ENCODE data around the gene EPN3. TPM values are rescaled to one million over a fixed set of nuclear protein-coding genes. Genes with fewer than 3 reads are reported as not detected.

Gene EPN3
- polyA plus RNA-seq, 1 experiment, result not detected

GRCh38 chr17:50558581-50558940 lies 26.0 kb downstream of the EPN3 start:
- DNase-seq (ENCODE audit: low read depth), result no peak
- peaks cover 8% of the 10 kb centered on the region for H3K36me3 ChIP-seq (ENCODE audit: control insufficient read depth, insufficient read depth, low read length)
- CTCF ChIA-PET, result interaction anchor here (1.0 to 5.3 kb wide), 3 partner anchors 7 to 72 kb away, joined by 3 to 41 read pairs (median 13); no protein-coding TSS in a partner anchor
- no peak for TF ChIP-seq CTCF (IDR thresholded peaks at IDR 0.05; ENCODE audit: insufficient read depth, low read depth, low read length)
- peaks cover 38% of the 10 kb centered on the region for H3K27me3 ChIP-seq (ENCODE audit: control insufficient read depth, insufficient read depth, low read length)
- H3K4me3 ChIP-seq (ENCODE audit: low read depth, low read length), result no peak overlapping the region
- POLR2A ChIA-PET, result no interaction called here

- no peak for DNase-seq (ENCODE audit: low read depth)
- Histone ChIP-seq H3K36me3 (ENCODE audit: control insufficient read depth, insufficient read depth, low read length) (peaks cover 7% of the 10 kb centered on the region), H3K4me3 (ENCODE audit: low read depth, low read length) (no peak overlapping the region), H3K27me3 (ENCODE audit: control insufficient read depth, insufficient read depth, low read length) (peaks cover 40% of the 10 kb centered on the region)
- CTCF ChIA-PET, result interaction anchor here (1.2 to 5.3 kb wide), 7 partner anchors 8 to 122 kb away, joined by 4 to 41 read pairs (median 5); no protein-coding TSS in a partner anchor
- POLR2A ChIA-PET, result no interaction called here
- no peak for TF ChIP-seq CTCF (IDR thresholded peaks at IDR 0.05; ENCODE audit: insufficient read depth, low read depth, low read length)
Observed at GRCh38 chr17:50558941-50559614, 26.5 kb downstream of the EPN3 start.

- POLR2A ChIA-PET, result no interaction called here
- H3K27me3 ChIP-seq (ENCODE audit: control insufficient read depth, insufficient read depth, low read length), result peaks cover 40% of the 10 kb centered on the region
- peak overlapping the region; percentile 37 for H3K4me3 ChIP-seq (ENCODE audit: low read depth, low read length)
- no peak for TF ChIP-seq CTCF (IDR thresholded peaks at IDR 0.05; ENCODE audit: insufficient read depth, low read depth, low read length)
- peaks cover 5% of the 10 kb centered on the region for H3K36me3 ChIP-seq (ENCODE audit: control insufficient read depth, insufficient read depth, low read length)
- CTCF ChIA-PET, result interaction anchor here (1.1 to 6.2 kb wide), 10 partner anchors 8 to 135 kb away, joined by 3 to 41 read pairs (median 5); no protein-coding TSS in a partner anchor
- no peak for DNase-seq (ENCODE audit: low read depth)
Observed at GRCh38 chr17:50559674-50560184, 27.2 kb downstream of the EPN3 start.

- POLR2A ChIA-PET, result no interaction called here
- DNase-seq (ENCODE audit: low read depth), result peak; percentile 25
- H3K27me3 ChIP-seq (ENCODE audit: control insufficient read depth, insufficient read depth, low read length), result peaks cover 40% of the 10 kb centered on the region
- peaks cover 3% of the 10 kb centered on the region for H3K36me3 ChIP-seq (ENCODE audit: control insufficient read depth, insufficient read depth, low read length)
- H3K4me3 ChIP-seq (ENCODE audit: low read depth, low read length), result peak within 1 kb of the TSS; percentile 37
- CTCF ChIA-PET, result interaction anchor here (1.1 to 6.2 kb wide), 10 partner anchors 9 to 134 kb away, joined by 3 to 41 read pairs (median 5); no protein-coding TSS in a partner anchor
- no peak for TF ChIP-seq CTCF (IDR thresholded peaks at IDR 0.05; ENCODE audit: insufficient read depth, low read depth, low read length)
Observed at GRCh38 chr17:50560185-50560824, 27.8 kb downstream of the EPN3 start, which contains the start of gene CACNA1G. TSS of gene CACNA1G (plus strand) at chr17:50560715. CDS start at chr17:50561460, 745 bp downstream.
